Small intestine (tissue), 7 donors: ENCODE results near the gene BTBD16. TPM values are rescaled to one million over a fixed set of nuclear protein-coding genes. Genes with fewer than 3 reads are reported as not detected.

ENCODE experiments used
- DNase-seq, 2 donors: peaks; one replicate each; pipeline versions ENCODE4 v3.0.0 to v3.0.0-alpha.2; 2013
- FAIRE-seq: peaks from 2 replicates; lab custom pipeline; 2012; peaks lifted over from hg19 to GRCh38; lab: Jason Lieb, UNC
- H3K27ac ChIP-seq, 3 donors: one replicate each; pipeline ENCODE4 v1.5.1; 2013; ENCODE audit warnings: low read length in 2 of 3, mild to moderate bottlenecking in 2 of 3, control low read depth in 1 of 3, inconsistent platforms in 1 of 3, low read depth in 1 of 3, moderate library complexity in 1 of 3
- H3K27me3 ChIP-seq, 3 donors: one replicate each; pipeline ENCODE4 v1.6.1; 2013; ENCODE audit warnings: low read length in 3 of 3, inconsistent platforms in 1 of 3; ENCODE audit not compliant: control insufficient read depth in 3 of 3, insufficient read depth in 3 of 3
- H3K36me3 ChIP-seq, 3 donors: one replicate each; pipeline ENCODE4 v1.6.1; 2013; ENCODE audit warnings: low read length in 3 of 3, inconsistent platforms in 1 of 3, low read depth in 1 of 3, mild to moderate bottlenecking in 1 of 3, moderate library complexity in 1 of 3; ENCODE audit not compliant: control insufficient read depth in 3 of 3, insufficient read depth in 2 of 3
- H3K4me1 ChIP-seq, 3 donors: one replicate each; pipeline ENCODE4 v1.6.1; 2013; ENCODE audit warnings: low read length in 2 of 3, inconsistent platforms in 1 of 3, low read depth in 1 of 3, mild to moderate bottlenecking in 1 of 3, moderate library complexity in 1 of 3; ENCODE audit not compliant: control insufficient read depth in 3 of 3, insufficient read depth in 2 of 3
- H3K4me3 ChIP-seq, 3 donors: one replicate each; pipeline ENCODE4 v1.5.1; 2013; ENCODE audit warnings: low read length in 3 of 3, control low read depth in 1 of 3, inconsistent platforms in 1 of 3, low read depth in 1 of 3, mild to moderate bottlenecking in 1 of 3, moderate library complexity in 1 of 3
- H3K9me3 ChIP-seq, 2 donors: one replicate each; pipeline ENCODE4 v1.6.1; 2013; ENCODE audit warnings: low read depth in 1 of 2, low read length in 1 of 2; ENCODE audit not compliant: control insufficient read depth in 2 of 2, insufficient read depth in 1 of 2
- whole genome bisulfite sequencing, 3 donors: extraction: QIAGEN DNeasy Blood & Tissue Kit; methylation state at CpG; one replicate each; pipeline ENCODE4 v1.1.7; 2013; 5-methylcytosine and 5-hydroxymethylcytosine counted together
- polyA plus RNA-seq, 4 donors: library from polyadenylated mRNA; stranded (reverse) in 3 of 4; unstranded in 1 of 4; fragments of 200-250 nt in 3 of 4; fragments of 120-200 nt in 1 of 4; gene quantifications; one replicate each; pipeline versions ENCODE4 v1.2.1 to v1.2.3, GENCODE V29; 2013
- donor health status: healthy with polysubstance abuse.
- donor health status: control.
- donor health status: control.
- donor health status: Bipolar disorder and iron deficiency.
- donor health status: healthy.

Gene BTBD16
- polyA plus RNA-seq, 4 donors, result 0.18 to 0.92 TPM; not detected in 2

GRCh38 chr10:122348512-122348911 lies 77.4 kb downstream of the BTBD16 start:
- Histone ChIP-seq H3K27me3 (no peaks in the 10 kb centered on the region), H3K36me3 (no peaks in the 10 kb centered on the region), H3K9me3 (peaks cover 0 to 11% of the 10 kb centered on the region in 2 donors), H3K4me3 (no peak overlapping the region), H3K27ac (peak overlapping the region; percentile 28 to 94 (median 89)), H3K4me1 (peaks cover 5 to 65% (median 22%) of the 10 kb centered on the region in 3 donors)
- DNase-seq (peak in 1 of 2 donors; percentile 75), FAIRE-seq (no peak)
- WGBS, 3 donors, result 18 to 54% (median 28%) methylated on average over 4 of the region's 4 CpGs

- Histone ChIP-seq H3K4me1 (peaks cover 5 to 65% (median 22%) of the 10 kb centered on the region in 3 donors), H3K4me3 (no peak overlapping the region), H3K9me3 (peaks cover 0 to 11% of the 10 kb centered on the region in 2 donors), H3K36me3 (no peaks in the 10 kb centered on the region), H3K27ac (peak overlapping the region; percentile 19 to 94 (median 89)), H3K27me3 (no peaks in the 10 kb centered on the region)
- DNase-seq (peak; percentile 88 to 93), FAIRE-seq (no peak)
- 16 to 59% (median 39%) methylated on average over 7 of the region's 7 CpGs for WGBS, 3 donors
These were observed 77.9 kb downstream of the BTBD16 start for GRCh38 chr10:122348935-122349361.

DNA sequence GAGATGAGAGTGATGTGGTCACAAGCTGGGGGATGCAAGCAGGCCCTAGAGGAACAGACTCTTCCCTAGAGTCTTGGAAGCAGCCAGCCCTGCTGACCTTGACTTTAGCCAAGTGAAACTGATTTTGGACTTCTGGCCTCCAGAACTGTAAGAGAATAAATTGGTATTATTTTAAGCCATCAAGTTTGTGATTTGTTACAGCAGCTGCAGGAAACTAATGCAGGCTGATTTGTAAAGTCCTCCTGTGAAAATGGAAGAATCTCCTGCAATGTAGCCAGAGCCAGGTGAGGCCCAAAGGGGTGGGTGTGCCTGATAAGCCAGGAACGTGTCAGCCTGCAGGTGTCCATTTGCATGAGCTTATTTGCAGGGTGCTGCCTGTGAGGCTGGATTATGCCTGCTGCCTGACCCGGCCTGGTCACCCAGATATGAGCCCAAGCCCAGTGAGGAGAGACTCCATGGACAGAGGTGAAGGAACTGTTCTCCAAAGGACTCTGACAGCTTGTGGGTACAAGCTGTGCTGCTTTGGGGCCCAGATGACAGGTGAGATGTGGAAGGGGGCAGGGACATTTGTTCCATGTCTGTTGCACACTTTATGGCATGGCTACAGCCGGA lies 78.8 kb downstream of the BTBD16 start:
- no peaks in the 10 kb centered on the region for H3K36me3 ChIP-seq
- DNase-seq, result peak; percentile 63 to 71
- peaks cover 5 to 59% (median 19%) of the 10 kb centered on the region in 3 donors for H3K4me1 ChIP-seq
- no peaks in the 10 kb centered on the region for H3K27me3 ChIP-seq
- WGBS, 3 donors, result 32 to 71% (median 42%) methylated on average over 3 of the region's 3 CpGs
- no peak for FAIRE-seq
- H3K4me3 ChIP-seq, result no peak overlapping the region
- H3K27ac ChIP-seq, result peak overlapping the region; percentile 52 to 94 (median 89)
- peaks cover 0 to 11% of the 10 kb centered on the region in 2 donors for H3K9me3 ChIP-seq

GRCh38 chr10:122350893-122351292 lies 79.8 kb downstream of the BTBD16 start:
- H3K27me3 ChIP-seq, result no peaks in the 10 kb centered on the region
- WGBS, 3 donors, result 25 to 60% (median 32%) methylated on average over 12 of the region's 12 CpGs
- H3K36me3 ChIP-seq, result no peaks in the 10 kb centered on the region
- peaks cover 0 to 11% of the 10 kb centered on the region in 2 donors for H3K9me3 ChIP-seq
- peak overlapping the region; percentile 52 to 94 (median 89) for H3K27ac ChIP-seq
- DNase-seq, result peak; percentile 84 to 95
- H3K4me1 ChIP-seq, result peaks cover 5 to 53% (median 15%) of the 10 kb centered on the region in 3 donors
- no peak overlapping the region for H3K4me3 ChIP-seq
- no peak for FAIRE-seq

DNA sequence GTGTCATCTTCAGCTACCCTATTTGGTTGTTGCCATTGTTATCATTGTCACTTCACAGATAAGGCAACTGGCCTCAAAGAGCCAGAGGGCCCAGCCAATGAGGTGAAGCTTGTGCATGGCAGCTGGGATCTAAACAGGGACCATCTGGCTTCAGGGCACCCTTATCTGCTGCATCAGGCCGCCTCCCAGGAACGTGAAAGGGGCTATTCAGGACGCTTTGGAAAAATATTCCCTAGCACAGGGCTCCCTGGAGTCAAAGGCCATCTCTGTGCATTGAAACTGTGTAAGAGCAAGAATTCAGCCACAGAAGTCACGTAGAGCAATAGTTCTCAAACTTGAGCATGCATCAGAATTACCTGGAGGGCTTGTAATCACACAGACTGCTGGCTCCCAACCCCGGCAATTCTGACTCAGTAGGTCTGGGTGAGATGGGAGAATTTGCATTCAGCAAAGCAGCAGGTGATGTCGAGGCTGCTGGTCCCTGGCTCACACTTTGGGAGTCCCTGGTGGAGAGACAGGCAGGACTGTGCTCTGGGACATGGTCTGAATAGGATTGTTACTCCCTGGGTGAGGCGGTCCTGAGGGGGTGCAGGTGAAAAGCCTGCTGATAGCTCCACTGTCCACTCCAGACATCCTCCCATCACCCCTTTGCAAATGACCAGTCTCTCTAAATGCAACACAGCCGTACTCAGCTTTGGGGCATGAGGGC lies 81.9 kb downstream of the BTBD16 start:
- Histone ChIP-seq H3K27me3 (no peaks in the 10 kb centered on the region), H3K4me3 (no peak overlapping the region), H3K4me1 (peaks cover 5 to 40% (median 12%) of the 10 kb centered on the region in 3 donors), H3K9me3 (peaks cover 0 to 11% of the 10 kb centered on the region in 2 donors), H3K36me3 (no peaks in the 10 kb centered on the region), H3K27ac (no peak overlapping the region)
- no peak for DNase-seq
- WGBS, 3 donors, result 46 to 56% (median 48%) methylated on average over 8 of the region's 8 CpGs
- no peak for FAIRE-seq

GRCh38 chr10:122354383-122354782 lies 83.3 kb downstream of the BTBD16 start:
- 89 to 93% (median 92%) methylated on average over 2 of the region's 2 CpGs for WGBS, 3 donors
- Histone ChIP-seq H3K36me3 (no peaks in the 10 kb centered on the region), H3K27me3 (no peaks in the 10 kb centered on the region), H3K4me3 (no peak overlapping the region), H3K4me1 (peaks cover 0 to 26% (median 10%) of the 10 kb centered on the region in 3 donors), H3K27ac (no peak overlapping the region), H3K9me3 (peaks cover 0 to 10% of the 10 kb centered on the region in 2 donors)
- no peak for FAIRE-seq
- DNase-seq, result no peak

DNA sequence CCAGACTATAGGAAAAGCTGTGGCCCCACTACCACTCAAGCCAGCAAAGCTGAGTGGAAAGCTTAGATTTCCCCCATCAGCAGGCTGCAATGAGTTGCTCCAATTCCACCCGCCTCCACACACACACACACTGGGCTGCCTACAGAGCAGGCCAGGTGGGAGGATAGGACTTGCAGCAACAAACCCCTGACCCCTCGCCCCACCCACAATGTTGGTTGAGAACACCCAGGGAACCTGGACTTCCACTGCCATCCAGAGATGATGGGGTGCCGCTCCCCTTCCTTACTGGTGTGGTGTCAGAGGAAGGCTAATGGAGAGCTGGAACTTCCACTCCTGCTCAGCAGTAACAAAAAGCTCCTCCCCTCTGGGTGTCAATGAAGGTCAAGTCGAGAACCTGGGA lies 86.6 kb downstream of the BTBD16 start:
- Histone ChIP-seq H3K4me3 (no peak overlapping the region), H3K9me3 (peaks cover 0 to 3% of the 10 kb centered on the region in 2 donors), H3K36me3 (no peaks in the 10 kb centered on the region), H3K27me3 (no peaks in the 10 kb centered on the region), H3K27ac (no peak overlapping the region), H3K4me1 (peaks cover 0 to 5% (median 0%) of the 10 kb centered on the region in 3 donors)
- FAIRE-seq, result no peak
- DNase-seq, result no peak
- WGBS, 3 donors, result 82 to 88% (median 87%) methylated on average over 4 of the region's 4 CpGs

DNA sequence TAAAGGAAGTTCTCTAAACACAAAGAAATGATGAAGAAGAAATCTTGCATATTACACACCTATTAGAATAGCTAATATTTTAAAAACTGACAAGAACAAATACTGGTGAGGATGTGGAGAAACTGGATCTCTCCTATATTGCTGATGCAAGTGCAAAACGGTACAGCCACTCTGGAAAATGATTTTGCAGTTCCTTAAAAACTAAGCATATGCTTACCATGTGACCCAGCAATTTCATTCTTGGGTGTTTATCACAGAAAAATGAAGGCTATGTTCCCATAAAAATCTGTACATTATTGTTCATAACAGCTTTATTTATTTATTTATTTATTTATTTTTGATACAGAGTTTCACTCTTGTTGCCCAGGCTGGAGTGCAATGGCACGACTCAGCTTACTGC lies 88.5 kb downstream of the BTBD16 start:
- no peak for FAIRE-seq
- WGBS, 3 donors, result 85 to 92% (median 90%) methylated on average over 2 of the region's 2 CpGs
- H3K9me3 ChIP-seq, result peaks cover 0 to 3% of the 10 kb centered on the region in 2 donors
- no peak overlapping the region for H3K27ac ChIP-seq
- no peaks in the 10 kb centered on the region for H3K27me3 ChIP-seq
- H3K4me3 ChIP-seq, result no peak overlapping the region
- H3K36me3 ChIP-seq, result no peaks in the 10 kb centered on the region
- no peak for DNase-seq
- no peaks in the 10 kb centered on the region for H3K4me1 ChIP-seq
